ENCODE data around the gene NDUFB4.

Gene NDUFB4

DNA sequence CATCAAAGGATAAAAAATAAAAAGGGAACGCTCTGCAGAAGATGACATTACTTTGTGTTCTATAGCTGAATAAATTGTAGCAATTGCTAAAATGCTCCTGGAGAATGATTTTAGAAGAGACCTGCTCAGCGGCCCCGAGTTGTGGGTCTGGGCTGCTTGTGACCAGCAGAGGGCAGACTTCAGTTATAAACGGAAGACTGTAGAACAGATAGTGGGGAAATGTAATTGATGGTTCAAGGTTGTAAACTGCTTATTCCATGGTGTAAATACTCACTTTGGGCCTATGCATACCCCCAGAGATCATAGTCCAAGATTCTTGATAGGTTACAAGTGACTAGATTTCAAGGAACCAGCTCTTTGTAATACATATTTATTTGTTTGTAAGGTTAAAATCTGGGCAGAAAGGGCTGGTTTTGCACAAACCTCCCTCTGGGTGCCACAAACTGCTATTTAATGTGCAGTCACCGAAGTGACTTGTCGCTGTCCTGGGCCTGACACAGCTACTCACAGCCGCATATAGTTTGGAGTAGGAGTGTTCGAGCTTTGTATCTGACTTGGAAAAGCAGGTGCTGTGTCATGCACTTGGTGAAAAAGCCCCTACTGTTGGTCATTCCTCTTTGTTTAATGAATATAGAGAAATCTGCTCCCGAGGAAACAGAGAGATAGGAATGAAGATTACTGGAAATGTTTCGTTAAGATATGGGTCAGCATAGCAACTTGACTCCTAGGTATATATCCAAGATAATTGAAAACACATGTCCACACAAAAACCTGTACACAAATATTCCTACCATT, 34.7 kb upstream of the NDUFB4 start:
- Histone ChIP-seq H3K9ac (ENCODE audit: low read length) (no peak overlapping the region), H3K4me1 (ENCODE audit: insufficient read depth, low read length) (peaks cover 31% of the 10 kb centered on the region)

DNA sequence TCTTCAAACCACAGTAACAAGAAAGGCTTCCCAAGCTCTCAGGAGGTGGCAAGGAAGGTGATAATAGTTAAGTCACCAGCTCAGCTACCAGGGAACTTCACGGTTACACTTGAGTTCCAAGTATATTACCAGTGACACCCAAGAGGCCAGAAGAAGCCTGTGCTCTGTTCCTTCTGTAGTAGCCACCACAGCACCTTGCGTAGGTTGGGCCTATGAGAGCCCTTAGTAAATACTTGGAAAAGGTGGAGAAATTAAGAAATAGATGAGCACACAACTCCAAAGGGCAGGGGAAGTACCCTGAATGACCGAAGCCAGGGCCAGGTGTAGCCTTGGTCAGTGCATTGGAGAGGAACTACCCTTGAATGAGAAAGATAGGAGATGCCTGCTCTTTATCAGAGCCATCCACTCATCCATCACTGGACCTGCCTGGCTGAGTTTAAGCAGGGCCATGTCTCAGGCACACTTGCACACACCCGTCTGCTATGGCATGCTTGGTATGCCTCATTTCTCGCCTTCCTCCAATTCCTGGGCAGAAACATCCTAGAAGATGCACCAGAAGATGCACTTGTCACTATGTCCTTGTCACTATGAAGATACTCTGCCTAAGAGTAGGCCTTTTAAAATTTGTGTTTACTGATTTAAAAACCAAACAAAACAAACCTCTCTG, 32.6 kb upstream of the NDUFB4 start:
- Histone ChIP-seq H3K4me1 (ENCODE audit: insufficient read depth, low read length) (peaks cover 34% of the 10 kb centered on the region), H3K9me3 (ENCODE audit: low read length) (no peaks in the 10 kb centered on the region), H3K27me3 (ENCODE audit: control insufficient read depth in 1 of 2, insufficient read depth in 2 of 2, low read length in 2 of 2) (no peaks in the 10 kb centered on the region), H3K4me3 (ENCODE audit: low read depth in 1 of 2, low read length in 2 of 2) (no peak overlapping the region), H3K27ac (ENCODE audit: low read depth, low read length) (no peak overlapping the region), H3K9ac (ENCODE audit: low read length) (no peak overlapping the region), H3K36me3 (ENCODE audit: insufficient read depth, low read length) (no peaks in the 10 kb centered on the region)

More for the DNA sequence above, 34.7 kb upstream of the NDUFB4 start:
- Histone ChIP-seq H3K9me3 (ENCODE audit: low read length) (no peaks in the 10 kb centered on the region), H3K27ac (ENCODE audit: low read depth, low read length) (no peak overlapping the region), H3K27me3 (ENCODE audit: control insufficient read depth in 1 of 2, insufficient read depth in 2 of 2, low read length in 2 of 2) (no peaks in the 10 kb centered on the region), H3K4me3 (ENCODE audit: low read depth in 1 of 2, low read length in 2 of 2) (no peak overlapping the region), H3K36me3 (ENCODE audit: insufficient read depth, low read length) (no peaks in the 10 kb centered on the region)

DNA sequence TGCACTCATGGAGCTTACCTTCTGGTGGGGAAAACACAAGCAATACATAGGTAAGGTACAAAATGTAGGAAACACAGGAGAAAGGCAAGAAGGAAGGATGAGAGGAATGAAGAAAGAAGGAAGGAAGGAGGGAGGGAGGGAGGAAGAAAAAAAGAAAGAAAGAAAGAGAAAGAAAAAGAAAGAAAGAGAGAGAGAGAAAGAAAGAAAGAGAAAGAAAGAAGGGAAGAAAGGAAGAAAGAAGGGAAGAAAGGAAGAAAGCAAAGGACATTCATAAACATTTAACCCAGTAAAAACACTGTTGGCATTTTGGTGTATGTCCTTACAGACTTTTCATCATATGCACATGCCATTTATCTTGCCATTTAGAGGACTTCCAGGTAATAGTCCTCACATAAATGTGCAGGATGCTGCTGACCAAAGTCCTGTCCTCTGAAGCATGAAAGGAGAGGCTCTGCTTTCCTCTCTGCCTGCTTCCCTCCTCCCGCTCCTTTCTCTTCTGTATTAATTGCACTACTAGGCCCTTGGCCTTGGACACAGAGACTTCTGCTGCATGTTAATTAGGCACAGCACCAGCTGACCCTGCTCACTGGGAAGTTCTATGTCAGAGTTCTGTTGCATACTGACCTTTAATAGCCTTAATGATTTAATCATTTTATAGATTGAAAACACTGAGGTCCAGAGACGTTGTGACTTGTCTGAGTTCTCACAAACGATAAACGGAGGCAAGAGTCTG, 29.7 kb upstream of the NDUFB4 start:
- peaks cover 27% of the 10 kb centered on the region for H3K4me1 ChIP-seq (ENCODE audit: insufficient read depth, low read length)
- H3K9me3 ChIP-seq (ENCODE audit: low read length), result no peaks in the 10 kb centered on the region
- H3K9ac ChIP-seq (ENCODE audit: low read length), result no peak overlapping the region
- H3K27ac ChIP-seq (ENCODE audit: low read depth, low read length), result no peak overlapping the region
- no peaks in the 10 kb centered on the region for H3K27me3 ChIP-seq (ENCODE audit: control insufficient read depth in 1 of 2, insufficient read depth in 2 of 2, low read length in 2 of 2)
- H3K4me3 ChIP-seq (ENCODE audit: low read depth in 1 of 2, low read length in 2 of 2), result no peak overlapping the region
- no peaks in the 10 kb centered on the region for H3K36me3 ChIP-seq (ENCODE audit: insufficient read depth, low read length)

DNA sequence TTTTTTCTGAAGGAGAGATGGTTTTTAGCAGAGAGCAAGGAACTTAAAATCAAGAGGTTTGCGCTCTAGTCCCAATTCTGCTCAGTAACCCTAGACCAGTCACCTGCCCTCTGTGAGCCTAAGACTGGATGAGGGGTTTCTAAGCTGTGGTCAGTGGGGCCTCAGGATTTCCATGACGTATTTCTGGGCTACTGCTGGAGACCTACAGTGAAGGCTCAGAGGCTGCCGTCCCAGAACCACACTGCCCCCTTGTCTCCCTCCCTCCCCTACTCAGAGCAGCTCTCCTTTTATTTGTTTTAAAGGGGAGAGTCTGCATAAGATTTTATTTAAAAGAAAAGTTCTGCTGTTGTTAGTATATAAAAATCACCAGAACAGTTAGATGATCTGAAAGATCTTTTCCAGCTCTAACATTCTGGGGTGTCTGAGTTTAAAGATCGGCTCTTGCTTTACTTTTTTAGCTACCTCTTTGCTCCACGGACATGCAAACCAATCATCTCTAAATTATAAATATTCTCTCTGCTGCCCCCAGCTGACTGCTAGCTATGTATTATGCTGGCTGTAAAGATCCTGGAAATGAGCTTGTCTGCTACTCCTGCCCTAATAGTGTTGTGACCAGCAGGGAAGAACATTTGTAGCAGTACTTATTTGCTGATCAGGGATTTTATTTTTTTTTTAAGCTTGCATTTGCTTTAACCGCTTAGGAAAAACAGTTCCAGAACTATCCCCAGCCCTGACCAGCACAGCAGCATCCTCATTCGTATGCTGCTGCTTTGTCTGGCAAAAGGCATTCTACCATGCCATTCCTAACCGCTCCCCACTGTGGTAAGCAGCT, 28.6 kb upstream of the NDUFB4 start:
- Histone ChIP-seq H3K9ac (ENCODE audit: low read length) (no peak overlapping the region), H3K36me3 (ENCODE audit: insufficient read depth, low read length) (no peaks in the 10 kb centered on the region), H3K27ac (ENCODE audit: low read depth, low read length) (peak overlapping the region; percentile 41), H3K27me3 (ENCODE audit: control insufficient read depth in 1 of 2, insufficient read depth in 2 of 2, low read length in 2 of 2) (no peaks in the 10 kb centered on the region), H3K9me3 (ENCODE audit: low read length) (no peaks in the 10 kb centered on the region), H3K4me1 (ENCODE audit: insufficient read depth, low read length) (peaks cover 23% of the 10 kb centered on the region), H3K4me3 (ENCODE audit: low read depth in 1 of 2, low read length in 2 of 2) (peak overlapping the region in 1 of 2 donors; percentile 22)

GRCh38 chr3:120568202-120568531, 28.0 kb upstream of the NDUFB4 start:
- Histone ChIP-seq H3K4me1 (ENCODE audit: insufficient read depth, low read length) (peaks cover 23% of the 10 kb centered on the region), H3K9me3 (ENCODE audit: low read length) (no peaks in the 10 kb centered on the region), H3K36me3 (ENCODE audit: insufficient read depth, low read length) (no peaks in the 10 kb centered on the region), H3K4me3 (ENCODE audit: low read depth in 1 of 2, low read length in 2 of 2) (no peak overlapping the region), H3K27ac (ENCODE audit: low read depth, low read length) (peak overlapping the region; percentile 41), H3K27me3 (ENCODE audit: control insufficient read depth in 1 of 2, insufficient read depth in 2 of 2, low read length in 2 of 2) (no peaks in the 10 kb centered on the region), H3K9ac (ENCODE audit: low read length) (no peak overlapping the region)

DNA sequence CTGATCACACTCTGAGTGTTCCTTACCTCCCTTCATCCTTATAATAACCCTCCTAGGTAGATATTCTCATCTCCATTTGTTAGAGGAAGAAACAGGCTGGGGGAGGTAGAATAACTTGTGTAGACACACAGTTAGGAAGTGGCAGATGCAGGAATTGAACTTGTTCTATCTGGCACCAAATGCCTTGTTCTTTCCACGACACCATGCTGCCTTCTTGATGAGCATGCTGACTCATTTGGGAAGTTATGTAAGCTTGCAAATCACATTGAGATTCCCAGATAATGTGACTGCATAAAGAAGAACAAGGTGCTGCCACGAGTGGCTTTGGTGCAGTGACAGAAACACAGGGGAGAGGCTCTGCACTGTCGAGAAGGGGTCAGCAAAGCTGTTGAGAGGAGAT, 27.5 kb upstream of the NDUFB4 start:
- no peak overlapping the region for H3K27ac ChIP-seq (ENCODE audit: low read depth, low read length)
- no peaks in the 10 kb centered on the region for H3K36me3 ChIP-seq (ENCODE audit: insufficient read depth, low read length)

DNA sequence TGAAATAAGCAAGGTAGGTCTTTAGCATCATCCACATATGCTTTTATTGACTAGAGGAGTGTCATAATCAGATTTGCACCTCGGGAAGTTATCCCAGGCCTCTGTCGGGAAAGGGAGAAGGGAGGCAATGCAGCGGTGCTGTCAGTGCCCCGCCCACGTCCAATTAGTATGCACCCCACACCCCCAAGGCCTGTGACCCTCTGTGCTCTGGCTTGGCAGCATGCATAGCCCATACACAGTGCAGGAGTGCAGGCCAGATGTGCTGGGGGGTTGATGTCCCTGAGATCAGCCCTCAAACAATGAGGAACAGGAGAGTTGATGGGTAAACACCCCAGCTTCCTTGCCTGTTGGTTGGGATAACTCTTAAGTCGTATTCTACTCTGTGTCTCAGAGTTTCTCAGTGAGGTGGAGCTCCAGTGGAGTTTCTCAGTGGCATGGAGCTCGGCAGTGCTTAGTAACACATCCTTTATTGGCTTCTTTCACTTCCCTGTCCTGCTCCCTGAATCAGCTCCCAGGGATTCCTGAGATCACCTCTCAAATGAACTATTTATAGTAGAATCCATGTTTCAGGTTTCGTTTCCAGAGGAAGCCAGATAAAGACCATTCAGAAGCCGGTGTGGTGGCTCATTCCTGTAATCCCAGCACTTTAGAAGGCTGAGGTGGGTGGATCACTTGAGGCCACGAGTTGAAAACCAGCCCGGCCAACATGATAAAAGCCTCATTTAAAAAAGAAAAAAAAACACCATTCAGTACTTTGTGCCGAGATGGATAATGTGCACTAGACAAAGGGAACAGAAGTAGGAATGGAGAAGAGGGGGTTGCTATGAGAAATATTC, 26.7 kb upstream of the NDUFB4 start:
- Histone ChIP-seq H3K27me3 (ENCODE audit: control insufficient read depth in 1 of 2, insufficient read depth in 2 of 2, low read length in 2 of 2) (no peaks in the 10 kb centered on the region), H3K4me1 (ENCODE audit: insufficient read depth, low read length) (peaks cover 23% of the 10 kb centered on the region), H3K36me3 (ENCODE audit: insufficient read depth, low read length) (no peaks in the 10 kb centered on the region), H3K9ac (ENCODE audit: low read length) (no peak overlapping the region), H3K4me3 (ENCODE audit: low read depth in 1 of 2, low read length in 2 of 2) (no peak overlapping the region), H3K9me3 (ENCODE audit: low read length) (no peaks in the 10 kb centered on the region), H3K27ac (ENCODE audit: low read depth, low read length) (no peak overlapping the region)

More for the DNA sequence above, 27.5 kb upstream of the NDUFB4 start:
- Histone ChIP-seq H3K9ac (ENCODE audit: low read length) (no peak overlapping the region), H3K27me3 (ENCODE audit: control insufficient read depth in 1 of 2, insufficient read depth in 2 of 2, low read length in 2 of 2) (no peaks in the 10 kb centered on the region), H3K9me3 (ENCODE audit: low read length) (no peaks in the 10 kb centered on the region), H3K4me3 (ENCODE audit: low read depth in 1 of 2, low read length in 2 of 2) (no peak overlapping the region), H3K4me1 (ENCODE audit: insufficient read depth, low read length) (peaks cover 23% of the 10 kb centered on the region)

DNA sequence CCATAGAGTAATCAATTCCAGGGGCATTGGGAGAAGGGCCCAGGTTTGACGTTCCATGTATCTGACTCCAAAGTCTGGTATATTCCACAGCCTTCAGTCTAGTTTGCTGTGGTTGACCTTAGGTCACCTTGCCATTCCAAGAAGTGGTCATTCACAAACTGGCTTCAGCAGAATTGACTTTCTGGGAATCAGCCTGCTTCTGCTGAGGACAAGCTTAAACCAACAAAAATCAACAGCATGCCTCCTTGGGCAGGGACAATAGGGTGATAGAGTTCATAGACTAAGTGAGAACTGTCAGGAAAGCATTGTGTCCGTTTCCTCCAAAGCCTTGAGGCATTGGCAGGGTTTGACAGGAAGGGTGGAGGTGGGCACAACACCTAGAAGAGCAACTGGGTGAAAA, 24.1 kb upstream of the NDUFB4 start:
- H3K27ac ChIP-seq (ENCODE audit: low read depth, low read length), result no peak overlapping the region
- H3K4me3 ChIP-seq (ENCODE audit: low read depth in 1 of 2, low read length in 2 of 2), result no peak overlapping the region
- peaks cover 16% of the 10 kb centered on the region for H3K4me1 ChIP-seq (ENCODE audit: insufficient read depth, low read length)
- H3K9me3 ChIP-seq (ENCODE audit: low read length), result no peaks in the 10 kb centered on the region
- no peaks in the 10 kb centered on the region for H3K36me3 ChIP-seq (ENCODE audit: insufficient read depth, low read length)
- no peak overlapping the region for H3K9ac ChIP-seq (ENCODE audit: low read length)
- no peaks in the 10 kb centered on the region for H3K27me3 ChIP-seq (ENCODE audit: control insufficient read depth in 1 of 2, insufficient read depth in 2 of 2, low read length in 2 of 2)

DNA sequence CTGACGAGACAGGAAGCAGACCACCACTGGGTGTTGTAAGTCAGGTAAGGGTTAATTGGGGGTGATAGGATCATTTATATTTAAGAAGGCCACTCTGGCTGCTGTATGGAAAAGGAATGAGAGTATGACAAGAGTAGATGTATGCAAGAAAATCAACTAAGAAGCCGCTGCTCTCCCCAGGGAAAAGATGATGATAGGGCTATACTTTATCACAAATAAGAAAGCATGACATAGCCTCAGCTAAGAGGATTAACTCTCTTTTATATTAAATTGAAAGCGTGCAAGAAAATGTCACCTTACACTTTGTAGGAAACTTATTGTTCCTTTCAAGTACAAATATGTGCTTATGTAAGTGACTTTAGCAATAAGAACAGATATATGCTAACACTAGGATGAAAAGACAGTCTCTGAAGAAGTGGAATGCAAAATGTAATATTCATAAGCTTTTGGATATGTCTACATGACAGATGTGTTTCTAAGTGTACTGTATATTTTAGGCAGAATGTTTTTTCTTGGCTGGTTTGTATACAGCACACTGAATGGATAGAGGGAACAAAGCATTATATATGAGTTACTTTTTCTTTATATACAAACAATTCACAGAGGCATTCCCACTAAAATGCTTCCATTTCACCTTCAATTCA, 8.7 kb upstream of the NDUFB4 start:
- Histone ChIP-seq H3K9me3 (ENCODE audit: low read length) (no peaks in the 10 kb centered on the region), H3K27me3 (ENCODE audit: control insufficient read depth in 1 of 2, insufficient read depth in 2 of 2, low read length in 2 of 2) (no peaks in the 10 kb centered on the region), H3K4me1 (ENCODE audit: insufficient read depth, low read length) (no peaks in the 10 kb centered on the region), H3K4me3 (ENCODE audit: low read depth in 1 of 2, low read length in 2 of 2) (no peak overlapping the region), H3K36me3 (ENCODE audit: insufficient read depth, low read length) (no peaks in the 10 kb centered on the region), H3K27ac (ENCODE audit: low read depth, low read length) (no peak overlapping the region), H3K9ac (ENCODE audit: low read length) (no peak overlapping the region)

GRCh38 chr3:120595788-120596115, 384 bp upstream of the NDUFB4 start:
- H3K9me3 ChIP-seq (ENCODE audit: low read length), result no peaks in the 10 kb centered on the region
- H3K4me3 ChIP-seq (ENCODE audit: low read depth in 1 of 2, low read length in 2 of 2), result peak overlapping the region; percentile 92 to 95
- peak overlapping the region; percentile 91 for H3K27ac ChIP-seq (ENCODE audit: low read depth, low read length)
- H3K9ac ChIP-seq (ENCODE audit: low read length), result peak overlapping the region; percentile 98
- no peaks in the 10 kb centered on the region for H3K27me3 ChIP-seq (ENCODE audit: control insufficient read depth in 1 of 2, insufficient read depth in 2 of 2, low read length in 2 of 2)
- peaks cover 10% of the 10 kb centered on the region for H3K36me3 ChIP-seq (ENCODE audit: insufficient read depth, low read length)
- H3K4me1 ChIP-seq (ENCODE audit: insufficient read depth, low read length), result peaks cover 37% of the 10 kb centered on the region
